Measurements from ENCODE around the gene ARMS2. TPM values are rescaled to one million over a fixed set of nuclear protein-coding genes. Genes with fewer than 3 reads are reported as not detected.

The ARMS2 gene
- total RNA-seq, 2 donors from 2014 or later: not detected

Other genes with a start within 250 kb of the ARMS2 start
- not detected for gene BTBD16, start 183.4 kb upstream of the ARMS2 start, total RNA-seq
- 10 to 100 TPM; 22.8 to 25.6 TPM for gene PLEKHA1, start 79.9 kb upstream of the ARMS2 start, total RNA-seq
- gene HTRA1, start 6.9 kb downstream of the ARMS2 start, total RNA-seq: under 1 TPM; 0.30 to 0.55 TPM
- gene DMBT1, start 106.1 kb downstream of the ARMS2 start, total RNA-seq: not detected
- gene C10orf120, start 245.2 kb downstream of the ARMS2 start, total RNA-seq: not detected